Epithelial cell of esophagus (primary cell): Measurements from ENCODE around the gene RBBP5.

ENCODE experiments used
- DNase-seq: peaks from one replicate; pipeline ENCODE4 v3.0.0; 2010; ENCODE audit warnings: low read depth
- H3K4me3 ChIP-seq: 2 replicates; pipeline ENCODE4 v1.5.1; 2011; ENCODE audit warnings: mild to moderate bottlenecking, low read length, control low read depth
- TF ChIP-seq, protein P1 (sequence below): IDR thresholded peaks from 2 replicates; pipeline ENCODE4 v1.5.1; 2011; ENCODE audit warnings: low read depth, mild to moderate bottlenecking, low read length, control low read depth, inconsistent platforms; ENCODE audit not compliant: insufficient read depth; ENCODE audit errors: missing control alignments

Gene RBBP5

DNA sequence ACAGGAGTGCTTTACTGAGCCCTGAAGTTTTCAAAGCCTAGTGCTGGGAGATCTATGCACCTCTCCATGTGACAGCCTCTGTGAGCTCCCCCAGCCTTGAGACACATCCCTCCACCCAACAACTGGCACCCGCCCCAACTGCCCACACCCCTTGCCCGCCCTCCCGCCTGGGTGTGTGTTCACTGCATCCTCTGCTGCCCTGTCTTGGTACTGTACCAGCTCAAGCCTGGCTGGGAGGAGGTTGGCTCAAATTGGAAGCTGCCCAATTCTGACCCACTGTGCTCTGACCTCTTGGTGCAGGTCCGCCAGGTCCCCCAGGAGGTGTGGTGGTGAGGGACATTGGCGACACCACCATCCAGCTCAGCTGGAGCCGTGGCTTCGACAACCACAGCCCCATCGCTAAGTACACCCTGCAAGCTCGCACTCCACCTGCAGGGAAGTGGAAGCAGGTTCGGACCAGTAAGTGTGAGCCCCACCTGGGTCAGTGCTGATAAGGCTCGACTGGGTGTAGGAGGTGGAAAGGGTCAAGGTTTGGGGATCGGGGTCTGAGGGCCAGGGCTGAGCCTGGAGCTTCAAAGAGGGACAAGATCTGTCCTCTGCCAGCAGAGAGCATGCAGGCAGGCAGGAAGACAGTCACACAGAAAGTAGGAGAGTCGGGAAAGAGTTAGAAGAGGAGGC, 55.5 kb downstream of the RBBP5 start:
- H3K4me3 ChIP-seq = no peak overlapping the region
- no peak for DNase-seq
- TF ChIP-seq, protein P1, sequence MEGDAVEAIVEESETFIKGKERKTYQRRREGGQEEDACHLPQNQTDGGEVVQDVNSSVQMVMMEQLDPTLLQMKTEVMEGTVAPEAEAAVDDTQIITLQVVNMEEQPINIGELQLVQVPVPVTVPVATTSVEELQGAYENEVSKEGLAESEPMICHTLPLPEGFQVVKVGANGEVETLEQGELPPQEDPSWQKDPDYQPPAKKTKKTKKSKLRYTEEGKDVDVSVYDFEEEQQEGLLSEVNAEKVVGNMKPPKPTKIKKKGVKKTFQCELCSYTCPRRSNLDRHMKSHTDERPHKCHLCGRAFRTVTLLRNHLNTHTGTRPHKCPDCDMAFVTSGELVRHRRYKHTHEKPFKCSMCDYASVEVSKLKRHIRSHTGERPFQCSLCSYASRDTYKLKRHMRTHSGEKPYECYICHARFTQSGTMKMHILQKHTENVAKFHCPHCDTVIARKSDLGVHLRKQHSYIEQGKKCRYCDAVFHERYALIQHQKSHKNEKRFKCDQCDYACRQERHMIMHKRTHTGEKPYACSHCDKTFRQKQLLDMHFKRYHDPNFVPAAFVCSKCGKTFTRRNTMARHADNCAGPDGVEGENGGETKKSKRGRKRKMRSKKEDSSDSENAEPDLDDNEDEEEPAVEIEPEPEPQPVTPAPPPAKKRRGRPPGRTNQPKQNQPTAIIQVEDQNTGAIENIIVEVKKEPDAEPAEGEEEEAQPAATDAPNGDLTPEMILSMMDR = peak; percentile 38

DNA sequence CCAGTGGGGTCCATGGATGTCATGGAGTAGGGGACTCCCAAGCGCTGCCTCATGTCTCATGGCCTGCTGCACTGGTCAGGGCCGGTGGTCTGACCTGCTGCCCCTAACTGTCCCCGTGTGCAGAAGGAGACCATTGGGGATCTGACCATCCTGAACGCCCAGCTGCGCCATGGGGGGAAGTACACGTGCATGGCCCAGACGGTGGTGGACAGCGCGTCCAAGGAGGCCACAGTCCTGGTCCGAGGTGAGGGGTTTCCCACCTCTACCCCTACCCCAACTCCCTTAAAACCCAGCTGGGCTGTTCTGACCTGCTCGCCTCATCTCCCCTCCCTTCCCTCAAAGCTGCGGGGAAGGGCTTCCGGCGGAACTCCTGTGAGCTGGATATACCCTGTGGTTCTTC, 56.1 kb downstream of the RBBP5 start:
- TF ChIP-seq, protein P1 = no peak
- no peak overlapping the region for H3K4me3 ChIP-seq
- DNase-seq = no peak

DNA sequence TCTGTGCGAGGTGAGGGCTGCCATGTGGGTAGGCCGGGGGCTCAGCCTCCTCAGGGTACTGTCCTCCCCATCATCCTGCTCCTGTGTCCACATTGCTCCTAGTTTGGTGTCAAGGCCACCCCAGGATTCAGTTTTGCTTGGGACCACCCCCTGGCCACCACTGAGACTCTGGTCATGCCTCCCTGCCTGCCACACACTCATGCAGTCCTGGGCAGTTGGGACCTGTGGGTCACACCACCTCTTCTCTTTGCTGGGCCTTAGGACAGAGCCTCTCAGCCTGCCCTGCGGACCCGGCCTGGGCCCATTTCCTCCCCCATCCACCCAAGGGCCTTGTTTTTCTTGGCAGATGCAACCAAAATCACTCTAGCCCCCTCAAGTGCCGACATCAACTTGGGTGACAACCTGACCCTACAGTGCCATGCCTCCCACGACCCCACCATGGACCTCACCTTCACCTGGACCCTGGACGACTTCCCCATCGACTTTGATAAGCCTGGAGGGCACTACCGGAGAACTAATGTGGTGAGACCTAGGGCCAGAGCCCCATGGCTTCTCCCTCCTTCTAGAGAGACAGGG, 56.9 kb downstream of the RBBP5 start:
- TF ChIP-seq, protein P1 = no peak
- DNase-seq = no peak
- no peak overlapping the region for H3K4me3 ChIP-seq

DNA sequence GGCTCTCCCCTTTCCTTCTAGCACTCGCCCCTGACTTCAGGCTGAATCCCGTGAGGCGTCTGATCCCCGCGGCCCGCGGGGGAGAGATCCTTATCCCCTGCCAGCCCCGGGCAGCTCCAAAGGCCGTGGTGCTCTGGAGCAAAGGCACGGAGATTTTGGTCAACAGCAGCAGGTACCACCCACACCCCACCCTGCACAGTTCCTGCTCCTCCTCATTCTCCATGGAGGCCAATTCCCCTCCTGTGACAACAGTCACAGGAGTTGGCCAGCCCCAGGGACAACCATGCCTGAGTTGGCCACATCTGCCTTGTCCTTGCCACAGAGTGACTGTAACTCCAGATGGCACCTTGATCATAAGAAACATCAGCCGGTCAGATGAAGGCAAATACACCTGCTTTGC, 57.5 kb downstream of the RBBP5 start:
- H3K4me3 ChIP-seq = no peak overlapping the region
- no peak for DNase-seq
- TF ChIP-seq, protein P1 = no peak

DNA sequence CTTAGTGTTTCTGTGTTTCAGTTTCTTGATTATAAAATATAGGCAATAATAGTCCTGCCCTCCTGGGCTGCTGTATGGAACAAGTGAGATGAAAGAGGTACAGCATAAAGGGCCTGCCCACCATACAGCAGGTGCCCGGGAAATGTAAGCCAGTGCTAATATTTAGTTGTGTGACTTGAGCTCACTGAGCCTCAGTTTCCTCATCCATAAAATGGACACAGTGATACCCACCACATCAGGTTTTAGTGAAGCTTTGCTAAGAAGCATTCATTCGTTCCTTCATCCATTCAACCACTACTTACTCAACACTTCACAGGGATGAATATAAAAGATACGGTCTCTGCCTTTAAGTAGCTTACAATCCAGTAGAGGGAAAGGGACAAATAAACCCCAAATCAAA, 58.9 kb downstream of the RBBP5 start:
- H3K4me3 ChIP-seq = no peak overlapping the region
- no peak for DNase-seq
- TF ChIP-seq, protein P1 = no peak

DNA sequence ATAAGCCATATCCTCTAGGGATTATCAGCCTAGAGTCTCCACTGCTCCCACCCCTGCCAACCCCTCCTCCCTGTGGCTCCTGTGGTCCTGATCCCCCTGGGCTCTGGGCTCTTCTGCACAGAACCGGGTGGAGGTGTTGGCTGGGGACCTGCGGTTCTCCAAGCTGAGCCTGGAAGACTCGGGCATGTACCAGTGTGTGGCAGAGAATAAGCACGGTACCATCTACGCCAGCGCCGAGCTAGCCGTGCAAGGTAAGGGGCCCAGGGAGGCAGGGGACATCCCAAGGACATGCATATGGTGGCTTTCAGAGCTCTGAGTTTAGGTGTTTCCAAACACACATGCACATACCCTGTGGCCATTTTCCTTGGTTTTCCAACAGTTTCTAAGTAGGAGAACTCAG, 59.5 kb downstream of the RBBP5 start:
- H3K4me3 ChIP-seq = no peak overlapping the region
- TF ChIP-seq, protein P1 = no peak
- DNase-seq = no peak

DNA sequence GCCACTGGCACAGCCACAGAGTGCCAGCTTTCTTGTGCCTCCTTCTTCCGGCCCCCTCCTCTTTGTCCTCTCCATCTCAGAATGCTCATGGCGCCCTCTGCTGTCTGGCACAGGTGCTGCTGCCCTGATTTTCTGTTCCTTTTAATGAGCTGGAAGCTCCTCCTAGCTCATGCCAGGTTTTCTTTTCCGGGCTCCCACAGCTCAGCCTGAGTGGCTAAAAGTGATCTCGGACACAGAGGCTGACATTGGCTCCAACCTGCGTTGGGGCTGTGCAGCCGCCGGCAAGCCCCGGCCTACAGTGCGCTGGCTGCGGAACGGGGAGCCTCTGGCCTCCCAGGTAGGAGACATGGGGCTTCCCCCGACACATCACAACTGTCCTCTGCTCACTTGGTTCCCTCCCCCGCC, 60.1 kb downstream of the RBBP5 start:
- TF ChIP-seq, protein P1 = peak; percentile 92
- DNase-seq = peak; percentile 59
- H3K4me3 ChIP-seq = no peak overlapping the region
